Nasal cavity respiratory epithelium epithelial cell of viscerocranial mucosa (primary cell): ENCODE results near the gene LPAR2. TPM values are rescaled to one million over a fixed set of nuclear protein-coding genes. Genes with fewer than 3 reads are reported as not detected.

Experiments used
- total RNA-seq: library from RNA; depleted of rRNA; stranded (reverse); fragments of >200 nt; gene quantifications from 2 replicates; pipeline ENCODE4 v1.2.3, GENCODE V29; 2014

LPAR2 gene
- 4.8 and 11.0 TPM in 2 replicates for total RNA-seq

GRCh38 chr19:19627621-19628500, at the start of gene LPAR2:
Gene LPAR2 (minus strand): TSS chr19:19628220. CDS start chr19:19627275, 945 bp downstream.

GRCh38 chr19:19668230-19669012, 40.4 kb upstream of the LPAR2 start, which contains the start of gene ZNF101:
Gene ZNF101 (plus strand): TSS chr19:19668839. CDS start chr19:19668964, 125 bp downstream.

GRCh38 chr19:19663256-19664120, 35.5 kb upstream of the LPAR2 start, which contains the start of gene ATP13A1:
Gene ATP13A1 (minus strand): TSS chr19:19663676. CDS start chr19:19663666, 10 bp downstream.

GRCh38 chr19:19643158-19644053, 15.4 kb upstream of the LPAR2 start, which contains the start of gene GMIP:
Gene GMIP (minus strand): TSS chr19:19643657. CDS start chr19:19643529, 128 bp downstream.

GRCh38 chr19:19618219-19619051, 9.6 kb downstream of the LPAR2 start, which contains the start of gene PBX4:
Gene PBX4 (minus strand): TSS chr19:19618687. CDS start chr19:19618629, 58 bp downstream.

Other genes starting within 250 kb of the LPAR2 start
- gene GATAD2A, start 222.5 kb downstream of the LPAR2 start, total RNA-seq, result 45.1 and 101 TPM in 2 replicates
- 3.6 and 4.4 TPM in 2 replicates for gene TSSK6, start 112.7 kb downstream of the LPAR2 start, total RNA-seq
- gene NDUFA13, start 112.0 kb downstream of the LPAR2 start, total RNA-seq, result 139 and 143 TPM in 2 replicates
- gene YJEFN3, start 99.3 kb downstream of the LPAR2 start, total RNA-seq, result 0.43 TPM in 1 of 2 replicates, not detected in the other
- under 0.01 and 0.21 TPM in 2 replicates for gene CILP2, start 90.0 kb downstream of the LPAR2 start, total RNA-seq
- gene PBX4, start 9.5 kb downstream of the LPAR2 start, total RNA-seq, result 0.28 and 1.0 TPM in 2 replicates
- gene GMIP, start 15.4 kb upstream of the LPAR2 start, total RNA-seq, result 5.1 and 9.6 TPM in 2 replicates
- gene ATP13A1, start 35.5 kb upstream of the LPAR2 start, total RNA-seq, result 23.6 and 63.7 TPM in 2 replicates
- gene ZNF101, start 40.6 kb upstream of the LPAR2 start, total RNA-seq, result 11.7 and 14.4 TPM in 2 replicates
- 7.5 and 8.4 TPM in 2 replicates for gene ZNF14, start 104.9 kb upstream of the LPAR2 start, total RNA-seq
- gene ZNF506, start 193.5 kb upstream of the LPAR2 start, total RNA-seq, result 10.3 and 18.0 TPM in 2 replicates
- gene ZNF253, start 237.7 kb upstream of the LPAR2 start, total RNA-seq, result 2.4 and 5.9 TPM in 2 replicates